Muscle of leg (tissue), 11 donors: ENCODE results near the gene DCC. TPM values are rescaled to one million over a fixed set of nuclear protein-coding genes. Genes with fewer than 3 reads are reported as not detected.

ENCODE experiments used
- DNase-seq: peaks from one replicate; pipeline ENCODE4 v3.0.0; 2013
- H3K27ac ChIP-seq: one replicate; pipeline ENCODE4 v1.5.1; 2013; ENCODE audit warnings: mild to moderate bottlenecking, low read length, control low read depth
- H3K27me3 ChIP-seq: one replicate; pipeline ENCODE4 v1.6.1; 2013; ENCODE audit warnings: low read length; ENCODE audit not compliant: control insufficient read depth, insufficient read depth
- H3K36me3 ChIP-seq: one replicate; pipeline ENCODE4 v1.6.1; 2013; ENCODE audit warnings: low read length; ENCODE audit not compliant: control insufficient read depth, insufficient read depth
- H3K4me1 ChIP-seq: one replicate; pipeline ENCODE4 v1.6.1; 2013; ENCODE audit warnings: low read length; ENCODE audit not compliant: control insufficient read depth, insufficient read depth
- H3K4me3 ChIP-seq: one replicate; pipeline ENCODE4 v1.5.1; 2013; ENCODE audit warnings: low read length, control low read depth
- H3K9me3 ChIP-seq: replicated peaks from 2 replicates; pipeline ENCODE4 v1.6.1; 2013; ENCODE audit warnings: low read depth, low read length; ENCODE audit not compliant: control insufficient read depth
- WGBS: methylation state at CpG from one replicate; pipeline ENCODE4 v1.1.5; 2013; ENCODE audit warnings: missing lambda C conversion rate; ENCODE audit not compliant: insufficient coverage; 5-methylcytosine and 5-hydroxymethylcytosine counted together
- polyA plus RNA-seq, 8 donors: library from polyadenylated mRNA; unstranded; fragments of 120-200 nt; gene quantifications; one replicate each; pipeline versions ENCODE4 v1.2.1 to v1.2.3, GENCODE V29; 2013; ENCODE audit warnings: inconsistent platforms in 1 of 8, low replicate concordance in 1 of 8; ENCODE audit not compliant: insufficient read length in 8 of 8, insufficient read depth in 1 of 8
- total RNA-seq: library from RNA; stranded (reverse); fragments of 120-200 nt; gene quantifications from one replicate; pipeline ENCODE4 v1.2.4, GENCODE V29; 2013

DCC gene
- total and polyA plus RNA-seq, 9 donors, result 0.06 to 0.46 (median 0.13) TPM

DNA sequence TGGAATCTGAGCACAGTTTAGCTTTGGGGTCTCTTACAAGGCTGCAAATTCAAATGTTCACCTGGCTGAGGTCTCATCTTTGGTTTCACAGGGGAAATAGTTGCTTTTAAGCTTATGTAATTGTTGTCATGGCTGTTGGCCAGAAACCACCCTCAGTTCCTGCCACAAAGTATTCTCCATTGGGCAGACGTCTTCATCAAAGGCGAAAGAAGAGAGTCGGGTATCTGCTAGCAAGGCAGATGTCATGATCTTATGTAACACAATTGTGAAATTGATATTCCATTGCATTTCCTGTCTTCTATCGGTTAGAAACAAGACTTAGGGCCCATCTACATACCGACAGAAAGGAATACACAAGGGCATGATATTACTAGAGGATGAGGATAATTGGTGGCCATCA is 1068.3 kb downstream of the DCC start:
- DNase-seq, result no peak
- Histone ChIP-seq H3K27ac (no peak overlapping the region), H3K4me3 (no peak overlapping the region), H3K4me1 (no peaks in the 10 kb centered on the region), H3K36me3 (no peaks in the 10 kb centered on the region), H3K9me3 (no peaks in the 10 kb centered on the region), H3K27me3 (no peaks in the 10 kb centered on the region)
- WGBS, result no CpG with 5 or more reads among the region's 5 CpGs

DNA sequence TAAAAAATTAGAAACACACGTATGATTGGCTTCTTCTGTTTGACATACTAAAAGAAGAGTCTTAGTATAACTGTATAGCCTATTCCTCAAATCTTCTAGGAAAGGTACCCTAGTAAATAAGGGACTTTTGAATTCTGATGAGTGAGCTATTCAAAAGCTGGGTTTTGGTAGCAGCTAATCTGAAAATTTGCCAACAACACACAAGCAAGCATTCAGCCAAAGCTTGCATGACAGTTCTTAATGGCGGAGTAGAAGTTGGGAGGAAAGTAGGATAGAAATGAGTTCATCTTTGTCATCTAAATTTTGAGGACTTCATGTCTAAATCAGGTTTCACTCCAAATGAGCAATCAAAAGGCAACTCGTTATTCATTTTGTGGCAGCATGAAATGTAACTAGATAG is 1071.5 kb downstream of the DCC start:
- Histone ChIP-seq H3K27me3 (no peaks in the 10 kb centered on the region), H3K4me3 (no peak overlapping the region), H3K9me3 (no peaks in the 10 kb centered on the region), H3K4me1 (no peaks in the 10 kb centered on the region), H3K27ac (no peak overlapping the region), H3K36me3 (no peaks in the 10 kb centered on the region)
- no peak for DNase-seq
- WGBS, result no CpG with 5 or more reads among the region's 3 CpGs

- Histone ChIP-seq H3K36me3 (no peaks in the 10 kb centered on the region), H3K9me3 (no peaks in the 10 kb centered on the region), H3K4me3 (no peak overlapping the region), H3K4me1 (no peaks in the 10 kb centered on the region), H3K27ac (no peak overlapping the region), H3K27me3 (no peaks in the 10 kb centered on the region)
- no peak for DNase-seq
- WGBS, result 20% methylated on average over 1 of the region's 4 CpGs
Observed at GRCh38 chr18:53417003-53417402, 1077.0 kb downstream of the DCC start.

DNA sequence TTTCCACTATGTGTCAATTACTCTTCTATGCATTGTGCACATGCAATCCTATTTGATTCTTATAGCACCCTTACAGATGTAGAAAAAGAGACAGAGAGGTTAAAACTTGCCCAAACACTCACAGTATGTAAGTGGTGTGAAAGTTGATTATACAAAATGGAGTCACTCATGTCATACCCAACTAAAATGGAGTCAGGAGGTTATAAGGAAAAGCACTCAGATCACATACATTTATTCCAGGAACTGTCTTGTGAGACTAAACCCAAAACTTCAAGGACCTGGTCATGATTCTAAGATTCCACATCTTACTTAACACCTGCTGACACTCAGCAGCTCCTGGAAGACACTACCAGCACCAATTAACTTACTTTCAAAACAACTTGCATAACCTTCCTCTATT is 1081.9 kb downstream of the DCC start:
- Histone ChIP-seq H3K4me1 (no peaks in the 10 kb centered on the region), H3K4me3 (no peak overlapping the region), H3K27ac (no peak overlapping the region), H3K9me3 (no peaks in the 10 kb centered on the region), H3K27me3 (no peaks in the 10 kb centered on the region), H3K36me3 (no peaks in the 10 kb centered on the region)
- DNase-seq, result no peak

DNA sequence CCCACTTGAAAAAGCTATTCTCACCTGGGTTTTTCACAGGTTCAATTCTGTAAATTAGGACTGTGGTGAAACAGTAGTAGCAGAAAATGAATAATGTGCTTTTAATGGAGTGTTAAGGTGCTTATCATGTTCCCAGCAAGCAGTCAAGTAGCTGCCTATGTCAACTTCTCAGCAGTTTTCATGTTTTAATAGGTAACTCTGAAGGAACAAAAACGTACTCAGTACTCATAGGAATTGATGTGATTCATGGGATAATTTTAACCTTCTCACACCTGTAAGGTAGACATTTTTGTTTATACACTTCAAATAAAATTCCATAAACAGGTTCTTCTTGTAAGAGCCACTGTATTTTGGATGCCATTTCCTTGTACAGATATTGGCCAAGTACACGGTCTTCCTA is 1082.9 kb downstream of the DCC start:
- WGBS, result 40% methylated on average over 1 of the region's 2 CpGs
- DNase-seq, result no peak
- no peaks in the 10 kb centered on the region for H3K4me1 ChIP-seq
- H3K27ac ChIP-seq, result no peak overlapping the region
- H3K36me3 ChIP-seq, result no peaks in the 10 kb centered on the region
- no peaks in the 10 kb centered on the region for H3K27me3 ChIP-seq
- no peak overlapping the region for H3K4me3 ChIP-seq
- H3K9me3 ChIP-seq, result no peaks in the 10 kb centered on the region

DNA sequence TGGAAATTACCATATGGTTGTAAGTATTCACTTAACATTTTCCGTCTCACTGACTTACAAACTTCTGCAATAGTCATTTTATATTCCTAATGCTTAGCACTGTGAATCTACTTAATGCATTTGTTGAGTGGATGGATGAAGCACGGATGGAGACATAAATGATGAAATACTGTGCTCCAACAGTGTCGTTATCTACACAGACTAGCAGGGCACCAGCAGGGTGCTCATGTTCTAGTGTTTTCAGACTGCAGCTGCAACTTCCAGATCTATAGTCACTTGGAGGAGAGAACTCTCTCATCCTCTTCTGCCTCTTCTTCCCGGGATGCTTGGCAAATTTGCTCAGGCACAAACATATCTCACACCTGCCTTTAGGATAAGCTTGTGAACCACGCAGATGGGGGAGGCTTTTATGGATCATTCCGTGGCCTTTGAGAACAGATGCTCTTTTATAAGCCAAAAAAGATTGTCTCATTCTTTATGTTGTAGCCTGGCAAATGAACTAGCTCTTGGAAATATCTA is 1086.7 kb downstream of the DCC start:
- Histone ChIP-seq H3K4me3 (no peak overlapping the region), H3K36me3 (no peaks in the 10 kb centered on the region), H3K27me3 (no peaks in the 10 kb centered on the region), H3K9me3 (no peaks in the 10 kb centered on the region), H3K4me1 (no peaks in the 10 kb centered on the region), H3K27ac (no peak overlapping the region)
- DNase-seq, result no peak
- WGBS, result 52% methylated on average over 2 of the region's 6 CpGs

- no peaks in the 10 kb centered on the region for H3K4me1 ChIP-seq
- no peaks in the 10 kb centered on the region for H3K9me3 ChIP-seq
- no CpG with 5 or more reads among the region's 3 CpGs for WGBS
- H3K27me3 ChIP-seq, result no peaks in the 10 kb centered on the region
- DNase-seq, result no peak
- H3K36me3 ChIP-seq, result no peaks in the 10 kb centered on the region
- no peak overlapping the region for H3K27ac ChIP-seq
- H3K4me3 ChIP-seq, result no peak overlapping the region
Observed at GRCh38 chr18:53441761-53442414, 1101.9 kb downstream of the DCC start.

- no peak overlapping the region for H3K4me3 ChIP-seq
- H3K27ac ChIP-seq, result no peak overlapping the region
- H3K27me3 ChIP-seq, result no peaks in the 10 kb centered on the region
- H3K9me3 ChIP-seq, result no peaks in the 10 kb centered on the region
- DNase-seq, result no peak
- no CpG with 5 or more reads among the region's 3 CpGs for WGBS
- no peaks in the 10 kb centered on the region for H3K4me1 ChIP-seq
- no peaks in the 10 kb centered on the region for H3K36me3 ChIP-seq
Observed at GRCh38 chr18:53442415-53442783, 1102.4 kb downstream of the DCC start.

DNA sequence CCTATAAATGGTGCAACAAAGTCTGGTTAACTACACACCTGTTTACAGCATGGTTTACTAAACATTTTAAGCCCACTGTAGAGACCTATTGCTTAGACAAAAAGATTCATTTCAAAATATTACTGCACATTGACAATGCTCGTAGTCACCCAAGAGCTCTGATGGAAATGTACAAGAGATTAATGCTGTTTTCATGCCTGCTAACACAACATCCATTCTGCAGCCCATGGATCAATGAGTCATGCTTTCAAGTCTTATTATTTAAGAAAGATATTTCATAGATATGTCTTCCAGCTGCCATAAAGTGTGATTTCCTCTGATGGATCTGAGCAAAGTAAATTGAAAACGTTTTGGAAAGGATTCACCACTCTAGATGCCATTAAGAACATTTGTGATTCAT is 1103.3 kb downstream of the DCC start:
- Histone ChIP-seq H3K27ac (no peak overlapping the region), H3K36me3 (no peaks in the 10 kb centered on the region), H3K4me1 (no peaks in the 10 kb centered on the region), H3K4me3 (no peak overlapping the region), H3K9me3 (no peaks in the 10 kb centered on the region), H3K27me3 (no peaks in the 10 kb centered on the region)
- no CpG with 5 or more reads among the region's 2 CpGs for WGBS
- DNase-seq, result no peak

- DNase-seq, result no peak
- no peaks in the 10 kb centered on the region for H3K4me1 ChIP-seq
- H3K27ac ChIP-seq, result no peak overlapping the region
- H3K4me3 ChIP-seq, result no peak overlapping the region
- no peaks in the 10 kb centered on the region for H3K27me3 ChIP-seq
- no peaks in the 10 kb centered on the region for H3K36me3 ChIP-seq
- 93% methylated on average over 3 of the region's 4 CpGs for WGBS
- no peaks in the 10 kb centered on the region for H3K9me3 ChIP-seq
Observed at GRCh38 chr18:53443831-53444230, 1103.8 kb downstream of the DCC start.

GRCh38 chr18:53451902-53452301 is 1111.9 kb downstream of the DCC start:
- Histone ChIP-seq H3K4me3 (no peak overlapping the region), H3K4me1 (no peaks in the 10 kb centered on the region), H3K9me3 (no peaks in the 10 kb centered on the region), H3K36me3 (no peaks in the 10 kb centered on the region), H3K27ac (no peak overlapping the region), H3K27me3 (no peaks in the 10 kb centered on the region)
- WGBS, result no CpG with 5 or more reads among the region's 2 CpGs
- DNase-seq, result no peak
